NCI-H2029 treated with DMSO at 0.1 percent for 48 hours (cell line): ENCODE measurements around the gene SCGB1D1.
A peak's percentile ranks its signal among the peaks of the same experiment; 100 is the strongest.

Source experiments
- DNase-seq: peaks from one replicate; lab custom pipeline; 2025; lab: John Stamatoyannopoulos, UW

SCGB1D1 gene

DNA sequence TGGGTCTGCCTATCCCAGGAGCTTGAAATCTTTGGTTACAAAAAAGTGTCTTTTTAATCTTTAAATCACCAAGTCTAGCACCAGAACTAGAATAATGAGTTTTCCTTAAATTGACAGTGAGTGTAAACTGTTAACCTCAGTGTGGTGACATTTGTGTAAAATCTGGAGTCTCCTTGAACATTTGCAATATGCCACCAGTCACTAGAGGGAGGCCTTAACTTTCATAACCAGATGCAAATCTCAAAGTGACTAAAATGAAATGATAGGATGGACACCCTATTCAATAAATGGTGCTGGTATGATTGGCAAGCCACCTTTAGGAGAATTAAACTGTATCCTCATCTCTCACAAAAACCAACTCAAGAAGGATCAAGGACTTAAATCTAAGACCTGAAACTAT is 43.7 kb downstream of the SCGB1D1 start:
- no peak for DNase-seq

GRCh38 chr11:62236187-62236586 is 46.2 kb downstream of the SCGB1D1 start:
- DNase-seq = no peak

GRCh38 chr11:62237499-62237898 is 47.5 kb downstream of the SCGB1D1 start:
- DNase-seq = no peak

DNA sequence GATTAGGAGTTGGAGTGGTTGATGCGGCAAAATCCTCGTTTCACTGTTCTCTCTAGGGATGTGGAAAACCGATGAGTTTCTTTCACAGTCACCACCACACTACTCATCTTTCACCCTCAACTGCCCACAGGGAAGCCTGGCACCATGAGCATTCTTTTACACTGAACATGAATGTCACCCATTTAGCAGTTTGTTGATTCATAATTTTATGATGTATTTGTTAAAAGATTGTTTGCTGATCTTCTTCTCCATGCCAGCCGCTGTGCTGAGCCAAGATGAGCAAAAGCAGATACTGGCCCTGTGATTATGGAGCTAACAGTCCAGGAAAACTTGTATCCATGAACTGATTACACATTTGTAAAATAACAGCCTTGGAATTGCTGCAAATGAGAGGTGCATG is 48.1 kb downstream of the SCGB1D1 start:
- no peak for DNase-seq

- no peak for DNase-seq
These were observed 51.1 kb downstream of the SCGB1D1 start for GRCh38 chr11:62241095-62241494.

GRCh38 chr11:62242021-62242420 is 52.0 kb downstream of the SCGB1D1 start, which contains the start of gene SCGB1D2:
TSS of gene SCGB1D2 (plus strand) at chr11:62242239. CDS start at chr11:62242308, 69 bp downstream.
- DNase-seq = peak; percentile 78
